MM.1S (cell line): ENCODE measurements around the gene RARB.

Experiments used
- DNase-seq: peaks from one replicate; pipeline ENCODE4 v3.0.0-alpha.2; 2015
- H2AFZ ChIP-seq: fragments of 300-600 bp; sonication (generic); 2 replicates; pipeline ENCODE4 v1.6.0; 2016; ENCODE audit warnings: antibody characterized with exemption, low read length
- H3F3A ChIP-seq: fragments of 300-600 bp; sonication (generic); 2 replicates; pipeline ENCODE4 v1.6.1; 2016; ENCODE audit warnings: mild to moderate bottlenecking, antibody characterized with exemption, low read length, moderate library complexity, mixed read lengths; ENCODE audit not compliant: insufficient read depth
- H3K27ac ChIP-seq: fragments of 300-600 bp; sonication (generic); 2 replicates; pipeline ENCODE4 v1.5.1; 2016; ENCODE audit warnings: mild to moderate bottlenecking, low read length
- H3K27me3 ChIP-seq: fragments of 300-600 bp; sonication (generic); replicated peaks from 2 replicates; pipeline ENCODE4 v1.6.0; 2016; ENCODE audit warnings: low read length; ENCODE audit not compliant: insufficient read depth
- H3K36me3 ChIP-seq: fragments of 300-600 bp; sonication (generic); replicated peaks from 2 replicates; pipeline ENCODE4 v1.6.1; 2016; ENCODE audit warnings: mild to moderate bottlenecking, low read length, mixed read lengths; ENCODE audit not compliant: insufficient read depth
- H3K4me1 ChIP-seq: fragments of 300-600 bp; sonication (generic); 2 replicates; pipeline ENCODE4 v1.6.1; 2016; ENCODE audit warnings: low read length, mixed read lengths
- H3K4me2 ChIP-seq: fragments of 300-600 bp; sonication (generic); 2 replicates; pipeline ENCODE4 v1.6.0; 2016; ENCODE audit warnings: low read depth, low read length
- H3K4me3 ChIP-seq: fragments of 300-600 bp; sonication (generic); 2 replicates; pipeline ENCODE4 v1.5.1; 2016; ENCODE audit warnings: low read length, mixed read lengths
- H3K79me2 ChIP-seq: fragments of 300-600 bp; sonication (generic); 2 replicates; pipeline ENCODE4 v1.6.1; 2016; ENCODE audit warnings: mixed run types, low read length, mixed read lengths
- H3K9ac ChIP-seq: fragments of 300-600 bp; sonication (generic); 2 replicates; pipeline ENCODE4 v1.6.1; 2016; ENCODE audit warnings: low read length, mixed read lengths
- H3K9me2 ChIP-seq: fragments of 300-600 bp; sonication (generic); replicated peaks from 2 replicates; pipeline ENCODE4 v1.6.1; 2016; ENCODE audit warnings: mild to moderate bottlenecking, low read length, mixed read lengths; ENCODE audit not compliant: insufficient read depth
- H3K9me3 ChIP-seq: fragments of 300-600 bp; sonication (generic); replicated peaks from 2 replicates; pipeline ENCODE4 v1.6.1; 2016; ENCODE audit warnings: mild to moderate bottlenecking, low read length, mixed read lengths; ENCODE audit not compliant: insufficient read depth
- H4K20me1 ChIP-seq: fragments of 300-600 bp; sonication (generic); 2 replicates; pipeline ENCODE4 v1.6.1; 2016; ENCODE audit warnings: mild to moderate bottlenecking, low read length, moderate library complexity, mixed read lengths; ENCODE audit not compliant: insufficient read depth
- EZH2 ChIP-seq: fragments of 300-600 bp; sonication (generic); optimal IDR thresholded peaks from 2 replicates; pipeline ENCODE3; 2017; ENCODE audit warnings: low read depth, mild to moderate bottlenecking, antibody characterized with exemption, low read length, mixed read lengths
- EZH2phosphoT487 ChIP-seq: fragments of 300-600 bp; sonication (generic); IDR thresholded peaks from 2 replicates; pipeline ENCODE4 v1.6.1; 2018; ENCODE audit warnings: antibody characterized with exemption, low read length
- TF ChIP-seq, protein P1 (sequence below): fragments of 300-600 bp; sonication (generic); IDR thresholded peaks from 2 replicates; pipeline ENCODE4 v1.5.1; 2016; ENCODE audit warnings: antibody characterized with exemption, low read length, mixed read lengths

The RARB gene

DNA sequence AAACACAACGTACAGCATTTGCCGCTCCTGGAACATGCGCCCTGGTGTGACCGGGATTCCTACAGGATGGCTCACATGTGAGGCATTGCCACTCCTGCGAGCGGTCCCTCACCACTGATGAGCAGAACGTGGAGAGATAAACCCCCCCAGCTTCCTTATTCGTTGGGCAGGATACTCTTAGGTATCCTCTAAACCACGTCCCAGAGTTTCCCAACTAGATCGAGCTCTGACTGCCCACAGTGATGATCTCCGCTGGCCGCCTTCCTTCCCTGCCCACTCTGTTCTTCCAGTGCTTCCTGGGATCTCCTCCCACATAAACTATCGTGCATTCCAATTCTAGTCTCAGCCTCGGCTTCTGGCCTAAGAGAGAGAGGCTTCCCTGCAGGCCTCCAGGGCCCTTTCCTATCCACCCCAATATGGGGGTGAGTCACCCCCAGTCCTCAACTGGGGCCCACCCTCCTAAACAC is 144.9 kb downstream of the RARB start:
- H3K27me3 ChIP-seq, result no peaks in the 10 kb centered on the region
- H3K9me2 ChIP-seq, result no peaks in the 10 kb centered on the region
- no peaks in the 10 kb centered on the region for H4K20me1 ChIP-seq
- H2AFZ ChIP-seq, result no peak overlapping the region
- H3K36me3 ChIP-seq, result no peaks in the 10 kb centered on the region
- no peak overlapping the region for H3K4me3 ChIP-seq
- TF ChIP-seq, protein P1, sequence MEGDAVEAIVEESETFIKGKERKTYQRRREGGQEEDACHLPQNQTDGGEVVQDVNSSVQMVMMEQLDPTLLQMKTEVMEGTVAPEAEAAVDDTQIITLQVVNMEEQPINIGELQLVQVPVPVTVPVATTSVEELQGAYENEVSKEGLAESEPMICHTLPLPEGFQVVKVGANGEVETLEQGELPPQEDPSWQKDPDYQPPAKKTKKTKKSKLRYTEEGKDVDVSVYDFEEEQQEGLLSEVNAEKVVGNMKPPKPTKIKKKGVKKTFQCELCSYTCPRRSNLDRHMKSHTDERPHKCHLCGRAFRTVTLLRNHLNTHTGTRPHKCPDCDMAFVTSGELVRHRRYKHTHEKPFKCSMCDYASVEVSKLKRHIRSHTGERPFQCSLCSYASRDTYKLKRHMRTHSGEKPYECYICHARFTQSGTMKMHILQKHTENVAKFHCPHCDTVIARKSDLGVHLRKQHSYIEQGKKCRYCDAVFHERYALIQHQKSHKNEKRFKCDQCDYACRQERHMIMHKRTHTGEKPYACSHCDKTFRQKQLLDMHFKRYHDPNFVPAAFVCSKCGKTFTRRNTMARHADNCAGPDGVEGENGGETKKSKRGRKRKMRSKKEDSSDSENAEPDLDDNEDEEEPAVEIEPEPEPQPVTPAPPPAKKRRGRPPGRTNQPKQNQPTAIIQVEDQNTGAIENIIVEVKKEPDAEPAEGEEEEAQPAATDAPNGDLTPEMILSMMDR, result no peak
- no peaks in the 10 kb centered on the region for H3K79me2 ChIP-seq
- no peak overlapping the region for H3K9ac ChIP-seq
- no peak overlapping the region for H3K27ac ChIP-seq
- H3K4me2 ChIP-seq, result no peak overlapping the region
- H3F3A ChIP-seq, result no peaks in the 10 kb centered on the region
- no peaks in the 10 kb centered on the region for H3K9me3 ChIP-seq
- H3K4me1 ChIP-seq, result no peaks in the 10 kb centered on the region
- DNase-seq, result no peak

DNA sequence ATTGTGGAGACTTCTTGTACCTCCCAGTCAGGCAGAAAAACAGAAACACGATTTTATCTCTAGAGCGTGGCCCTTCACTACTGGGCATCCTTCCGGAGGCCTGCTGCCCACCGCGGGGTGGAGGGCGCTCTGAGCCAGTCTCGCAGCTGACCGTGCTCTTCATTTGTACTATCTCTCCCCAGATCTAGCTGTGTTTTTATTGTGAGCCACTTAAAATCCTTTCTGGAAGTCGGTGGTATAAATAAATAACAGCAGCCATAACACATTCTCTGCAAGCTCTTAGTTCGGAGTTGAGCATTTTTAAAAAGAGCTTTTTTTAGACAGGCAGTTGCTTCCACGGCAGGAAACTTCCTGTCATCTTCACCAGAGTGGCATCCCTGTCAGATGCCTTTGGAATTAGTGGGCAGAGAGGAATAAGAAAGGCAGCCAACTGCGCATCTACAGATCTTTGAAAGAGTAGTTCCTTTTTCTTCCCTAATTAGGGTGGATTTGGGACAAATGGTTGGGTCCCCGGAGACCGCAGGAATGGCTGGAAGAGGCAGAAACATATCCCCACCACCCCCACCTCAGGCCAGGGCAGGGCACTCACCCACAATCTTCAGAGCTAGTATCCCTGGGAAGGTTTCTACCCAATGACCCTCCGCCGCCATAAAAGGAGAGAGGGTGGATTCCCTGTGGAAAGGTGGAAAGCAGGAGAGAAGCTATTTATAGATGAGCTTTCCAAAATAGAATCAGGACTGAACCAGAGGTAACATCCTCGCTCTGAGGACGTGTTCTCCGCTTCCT is 145.5 kb downstream of the RARB start:
- DNase-seq, result no peak
- no peaks in the 10 kb centered on the region for H3K27me3 ChIP-seq
- H2AFZ ChIP-seq, result no peak overlapping the region
- H3K4me2 ChIP-seq, result no peak overlapping the region
- H3K9ac ChIP-seq, result no peak overlapping the region
- no peaks in the 10 kb centered on the region for H4K20me1 ChIP-seq
- H3K36me3 ChIP-seq, result no peaks in the 10 kb centered on the region
- no peaks in the 10 kb centered on the region for H3F3A ChIP-seq
- no peaks in the 10 kb centered on the region for H3K79me2 ChIP-seq
- no peaks in the 10 kb centered on the region for H3K9me2 ChIP-seq
- no peaks in the 10 kb centered on the region for H3K9me3 ChIP-seq
- H3K4me3 ChIP-seq, result no peak overlapping the region
- H3K27ac ChIP-seq, result no peak overlapping the region
- H3K4me1 ChIP-seq, result no peaks in the 10 kb centered on the region
- no peak for TF ChIP-seq EZH2phosphoT487
- no peak for TF ChIP-seq EZH2
- TF ChIP-seq, protein P1, result no peak

DNA sequence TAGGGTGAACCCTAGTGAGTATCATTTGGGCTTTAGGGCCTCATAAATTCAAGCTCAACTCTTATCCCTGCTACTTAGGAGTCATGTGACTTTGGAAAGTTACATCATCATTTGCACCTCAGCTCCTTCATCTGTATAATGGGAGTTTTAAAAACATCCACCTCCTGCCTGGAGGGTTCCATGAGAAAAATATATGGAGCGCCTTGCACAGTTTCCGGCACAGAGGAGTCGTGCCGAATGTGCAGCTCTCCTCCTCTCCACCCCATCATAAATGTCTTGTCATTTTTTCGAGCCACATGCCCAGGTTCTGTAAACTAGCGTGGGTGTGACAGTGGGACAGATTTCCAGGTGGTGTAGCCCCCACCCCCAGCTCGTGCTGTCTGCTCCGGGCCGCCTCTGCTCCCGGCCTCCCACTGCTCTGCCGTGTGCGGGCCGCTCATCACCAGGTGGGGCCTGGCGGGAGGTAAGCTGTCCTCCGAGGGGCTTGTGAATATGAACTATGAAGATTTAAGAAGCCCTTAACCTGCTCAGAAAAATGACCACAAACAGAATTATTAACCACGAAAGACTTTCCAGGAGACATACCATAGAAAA is 146.2 kb downstream of the RARB start:
- H3K9me3 ChIP-seq, result no peaks in the 10 kb centered on the region
- H3K36me3 ChIP-seq, result no peaks in the 10 kb centered on the region
- H2AFZ ChIP-seq, result no peak overlapping the region
- DNase-seq, result no peak
- no peaks in the 10 kb centered on the region for H3K9me2 ChIP-seq
- no peak overlapping the region for H3K4me3 ChIP-seq
- no peaks in the 10 kb centered on the region for H3K79me2 ChIP-seq
- H3K27me3 ChIP-seq, result no peaks in the 10 kb centered on the region
- no peak overlapping the region for H3K9ac ChIP-seq
- TF ChIP-seq EZH2 (no peak), EZH2phosphoT487 (no peak)
- TF ChIP-seq, protein P1, result no peak
- no peaks in the 10 kb centered on the region for H3F3A ChIP-seq
- no peak overlapping the region for H3K27ac ChIP-seq
- H4K20me1 ChIP-seq, result no peaks in the 10 kb centered on the region
- H3K4me2 ChIP-seq, result no peak overlapping the region
- no peaks in the 10 kb centered on the region for H3K4me1 ChIP-seq
